IMR-90 (cell line): ENCODE results near the gene RPL15. TPM values are rescaled to one million over a fixed set of nuclear protein-coding genes. Genes with fewer than 3 reads are reported as not detected.

Experiments used
- ATAC-seq: fragments of 200-7000 bp; cut with Tn5 transposase; 2 replicates; pipeline ENCODE4 v1.9.1; 2020; ENCODE audit warnings: low read depth, mild to moderate bottlenecking, moderate library complexity
- BruUV-seq: library from RNA; stranded (reverse); fragments of 400-500 nt; replicated peaks from 2 replicates; lab custom pipeline; 2021; lab: Mats Ljungman, UMichigan
- CTCF ChIA-PET: fragments of 300-600 bp; formaldehyde crosslinking; extraction: SDS; loops from one replicate; lab custom pipeline; 2021; ENCODE audit warnings: antibody characterized with exemption; lab: Yijun Ruan, JAX
- POLR2A ChIA-PET: fragments of 300-600 bp; sonication (Branson Sonifier 250); formaldehyde crosslinking; loops from one replicate; lab custom pipeline; 2022; ENCODE audit warnings: antibody characterized with exemption; ENCODE audit not compliant: unreplicated experiment; lab: Charles Lee
- DNase-seq: peaks from one replicate; pipeline ENCODE4 v3.0.0; 2013
- H2AFZ ChIP-seq: replicated peaks from 2 replicates; pipeline ENCODE3; 2013; ENCODE audit warnings: low read length, mild to moderate bottlenecking; ENCODE audit not compliant: poor library complexity
- H2AK5ac ChIP-seq: 2 replicates; pipeline ENCODE4 v1.6.1; 2013; ENCODE audit warnings: low read depth, low read length, inconsistent platforms
- H2AK9ac ChIP-seq: replicated peaks from 2 replicates; pipeline ENCODE3; 2013; ENCODE audit warnings: mild to moderate bottlenecking, low read depth, low read length, moderate library complexity; ENCODE audit not compliant: poor library complexity
- H2BK120ac ChIP-seq: 2 replicates; pipeline ENCODE4 v1.6.1; 2013; ENCODE audit warnings: low read depth, low read length, inconsistent platforms
- H2BK15ac ChIP-seq: 3 replicates; pipeline ENCODE4 v1.6.1; 2013; ENCODE audit warnings: low read depth, low read length, inconsistent platforms
- H2BK20ac ChIP-seq: 2 replicates; pipeline ENCODE4 v1.6.1; 2013; ENCODE audit warnings: low read depth, mild to moderate bottlenecking, inconsistent platforms, low read length, moderate library complexity
- H2BK5ac ChIP-seq: 2 replicates; pipeline ENCODE4 v1.6.1; 2013; ENCODE audit warnings: mild to moderate bottlenecking, low read depth, low read length, inconsistent platforms; ENCODE audit not compliant: poor library complexity, severe bottlenecking
- H3K14ac ChIP-seq: replicated peaks from 2 replicates; pipeline ENCODE4 v1.6.1; 2013; ENCODE audit warnings: low read depth, low read length, inconsistent platforms
- H3K18ac ChIP-seq: 2 replicates; pipeline ENCODE4 v1.6.1; 2013; ENCODE audit warnings: low read depth, low read length, control low read depth
- H3K23ac ChIP-seq: 2 replicates; pipeline ENCODE4 v1.6.1; 2013; ENCODE audit warnings: low read depth, low read length, inconsistent platforms
- H3K27ac ChIP-seq: 2 replicates; pipeline ENCODE4 v1.5.1; 2013; ENCODE audit warnings: mild to moderate bottlenecking, control low read depth, low read length; ENCODE audit not compliant: insufficient read depth
- H3K27me3 ChIP-seq: 2 replicates; pipeline ENCODE4 v1.6.1; 2013; ENCODE audit warnings: low read length; ENCODE audit not compliant: control insufficient read depth, insufficient read depth
- H3K36me3 ChIP-seq: 2 replicates; pipeline ENCODE4 v1.6.1; 2013; ENCODE audit warnings: low read length, mixed read lengths; ENCODE audit not compliant: control insufficient read depth, insufficient read depth
- H3K4ac ChIP-seq: 2 replicates; pipeline ENCODE4 v1.6.1; 2013; ENCODE audit warnings: low read depth, low read length, inconsistent platforms
- H3K4me1 ChIP-seq: 2 replicates; pipeline ENCODE4 v1.6.1; 2013; ENCODE audit warnings: low read length, mixed read lengths; ENCODE audit not compliant: control insufficient read depth, insufficient read depth
- H3K4me2 ChIP-seq: 2 replicates; pipeline ENCODE4 v1.6.1; 2013; ENCODE audit warnings: low read depth, mild to moderate bottlenecking, control low read depth, low read length, moderate library complexity
- H3K4me3 ChIP-seq: 2 replicates; pipeline ENCODE4 v1.5.1; 2013; ENCODE audit warnings: low read depth, mild to moderate bottlenecking, control low read depth, low read length, moderate library complexity; ENCODE audit not compliant: insufficient read depth
- H3K56ac ChIP-seq: 2 replicates; pipeline ENCODE4 v1.6.1; 2013; ENCODE audit warnings: low read length, inconsistent platforms; ENCODE audit not compliant: insufficient read depth; ENCODE audit errors: extremely low read depth
- H3K79me1 ChIP-seq, 2 experiments: 2 replicates each; pipeline ENCODE4 v1.6.1; 2013; ENCODE audit warnings: low read length in 2 of 2, inconsistent platforms in 1 of 2, low read depth in 1 of 2
- H3K9ac ChIP-seq: 2 replicates; pipeline ENCODE4 v1.6.1; 2013; ENCODE audit warnings: low read depth, low read length, control low read depth
- H3K9me1 ChIP-seq: 2 replicates; pipeline ENCODE4 v1.6.1; 2013; ENCODE audit warnings: low read length, inconsistent platforms; ENCODE audit not compliant: insufficient read depth
- H3K9me3 ChIP-seq: 2 replicates; pipeline ENCODE4 v1.6.1; 2013; ENCODE audit warnings: low read length; ENCODE audit not compliant: control insufficient read depth, insufficient read depth
- H4K20me1 ChIP-seq: 2 replicates; pipeline ENCODE4 v1.6.1; 2013; ENCODE audit warnings: low read length, inconsistent platforms; ENCODE audit not compliant: insufficient read depth
- H4K5ac ChIP-seq: 2 replicates; pipeline ENCODE4 v1.6.1; 2013; ENCODE audit warnings: mild to moderate bottlenecking, low read depth, low read length, control low read depth
- H4K8ac ChIP-seq, 2 experiments: 2 replicates each; pipeline ENCODE4 v1.6.1; 2013; ENCODE audit warnings: low read depth in 2 of 2, low read length in 2 of 2, control low read depth in 1 of 2, inconsistent platforms in 1 of 2
- H4K91ac ChIP-seq: 2 replicates; pipeline ENCODE4 v1.6.1; 2013; ENCODE audit warnings: low read depth, low read length, inconsistent platforms; ENCODE audit not compliant: insufficient read depth
- CEBPB ChIP-seq: IDR thresholded peaks from 2 replicates; pipeline ENCODE4 v1.6.1; 2012; ENCODE audit warnings: low read depth, low read length, improper control_type of control experiment
- CHD1 ChIP-seq: IDR thresholded peaks from 2 replicates; pipeline ENCODE4 v1.6.1; 2012; ENCODE audit warnings: low read depth, low read length, improper control_type of control experiment
- FOS ChIP-seq: fragments of 150-350 bp; IDR thresholded peaks from 2 replicates; pipeline ENCODE4 v1.6.1; 2016; ENCODE audit warnings: low read depth, low read length
- MAFK ChIP-seq: IDR thresholded peaks from 2 replicates; pipeline ENCODE4 v1.6.1; 2012; ENCODE audit warnings: low read depth, low read length, improper control_type of control experiment
- NFE2L2 ChIP-seq: fragments of 150-350 bp; IDR thresholded peaks from 2 replicates; pipeline ENCODE4 v1.6.1; 2016; ENCODE audit warnings: low read depth, mild to moderate bottlenecking, low read length
- RAD21 ChIP-seq: IDR thresholded peaks from 2 replicates; pipeline ENCODE4 v1.6.1; 2012; ENCODE audit warnings: low read length, improper control_type of control experiment
- RCOR1 ChIP-seq: IDR thresholded peaks from 2 replicates; pipeline ENCODE4 v1.6.1; 2012; ENCODE audit warnings: mild to moderate bottlenecking, low read length, improper control_type of control experiment; ENCODE audit not compliant: insufficient replicate concordance
- RFX5 ChIP-seq: IDR thresholded peaks from 2 replicates; pipeline ENCODE4 v1.8.0; 2012; ENCODE audit warnings: low read depth, mild to moderate bottlenecking, low read length, moderate library complexity
- whole genome bisulfite sequencing, 2 experiments: methylation state at CpG; one replicate each; pipeline versions ENCODE4 v1.1.5 to v1.1.7; 2013; ENCODE audit warnings: missing lambda C conversion rate in 2 of 2; ENCODE audit not compliant: insufficient read length in 1 of 2; ENCODE audit errors: extremely low coverage in 2 of 2; 5-methylcytosine and 5-hydroxymethylcytosine counted together
- dilution Hi-C: fragments of 300-500 bp; cut with HindIII; formaldehyde crosslinking; loops from one replicate; pipeline ENCODE4 v1.14.3; 2018; ENCODE audit warnings: low sequenced_read_pairs; ENCODE audit not compliant: unreplicated experiment
- in situ Hi-C: fragments of 300-500 bp; cut with MboI; formaldehyde crosslinking; loops from 3 replicates; pipeline ENCODE4 v1.14.3; 2019; ENCODE audit warnings: low sequenced_read_pairs, inconsistent platforms, mixed read lengths
- intact Hi-C: fragments of 100-400 bp; cut with micrococcal nuclease; formaldehyde crosslinking; loops from 2 replicates; pipeline ENCODE4 v1.10.0; 2022
- polyA plus RNA-seq, 3 experiments: library from polyadenylated mRNA; depleted of rRNA; stranded (reverse); fragments of >200 nt; gene quantifications; 2 replicates each; pipeline ENCODE4 v1.2.3, GENCODE V29; 2012; ENCODE audit warnings: low replicate concordance in 1 of 3
- total RNA-seq: library from RNA; depleted of rRNA; stranded (reverse); fragments of >200 nt; gene quantifications from 2 replicates; pipeline ENCODE4 v1.2.3, GENCODE V29; 2012

Gene RPL15
- total and polyA plus RNA-seq, 2 of the 4 experiments (the other 2 are of a cell fraction): 1,419 to 4,701 TPM

- H3K4me1 ChIP-seq: peaks cover 10% of the 10 kb centered on the region
- H3K18ac ChIP-seq: no peak overlapping the region
- no peak overlapping the region for H4K91ac ChIP-seq
- WGBS, 2 experiments: no CpG with 5 or more reads among the region's 1 CpG
- no peak for TF ChIP-seq RAD21
- TF ChIP-seq RFX5: no peak
- no peak for TF ChIP-seq CHD1
- no peak for TF ChIP-seq RCOR1
- no peak for TF ChIP-seq FOS
- no peak for TF ChIP-seq CEBPB
- TF ChIP-seq NFE2L2: no peak
- TF ChIP-seq MAFK: no peak
- H3K23ac ChIP-seq: no peak overlapping the region
- no peak overlapping the region for H2AFZ ChIP-seq
- no peak overlapping the region for H3K14ac ChIP-seq
- no peak overlapping the region for H3K9ac ChIP-seq
- POLR2A ChIA-PET: no interaction called here
- no peak overlapping the region for H3K56ac ChIP-seq
- H4K5ac ChIP-seq: no peak overlapping the region
- no peak overlapping the region for H2BK20ac ChIP-seq
- H3K36me3 ChIP-seq: peaks cover 16% of the 10 kb centered on the region
- peaks cover 25% of the 10 kb centered on the region for H4K20me1 ChIP-seq
- no peak overlapping the region for H3K4ac ChIP-seq
- no peak overlapping the region for H3K27ac ChIP-seq
- H2BK15ac ChIP-seq: no peak overlapping the region
- H2BK5ac ChIP-seq: no peak overlapping the region
- no peak overlapping the region for H4K8ac ChIP-seq
- H2BK120ac ChIP-seq: no peak overlapping the region
- H3K4me3 ChIP-seq: no peak overlapping the region
- in situ Hi-C loops: no loop called here
- BruUV-seq: no TSS peak
- H3K4me2 ChIP-seq: no peak overlapping the region
- intact Hi-C loops: no loop called here
- no peaks in the 10 kb centered on the region for H3K9me3 ChIP-seq
- H2AK5ac ChIP-seq: no peak overlapping the region
- ATAC-seq (no peak), DNase-seq (no peak)
- CTCF ChIA-PET: interaction anchor here (0.6 kb wide), 1 partner anchor 102 kb away, joined by 3 read pairs; no protein-coding TSS in a partner anchor
- H2AK9ac ChIP-seq: no peak overlapping the region
- H3K9me1 ChIP-seq: peaks cover 16% of the 10 kb centered on the region
- H3K27me3 ChIP-seq: no peaks in the 10 kb centered on the region
- dilution Hi-C loops: no loop called here
- H3K79me1 ChIP-seq: peaks cover 15 to 56% of the 10 kb centered on the region in 2 experiments
These were observed 43.7 kb downstream of the RPL15 start for GRCh38 chr3:23960649-23961048.
